Activated CD4-positive, alpha-beta T cell treated with anti-CD3 and anti-CD28 coated beads, Interleukin-2, amount 50 U/mL, for 24 hours (primary cell): ENCODE measurements around the gene COL21A1.

Experiments
- DNase-seq, 2 donors: peaks; one replicate each; pipeline ENCODE4 v3.0.0-alpha.2; 2020; ENCODE audit warnings: low read depth in 1 of 2, low spot score in 1 of 2

COL21A1 gene

GRCh38 chr6:56246541-56246880 is 869 bp downstream of the COL21A1 start:
- no peak for DNase-seq

GRCh38 chr6:56245903-56246351 is 1.5 kb downstream of the COL21A1 start:
- DNase-seq, result no peak

- DNase-seq, result no peak
Observed at GRCh38 chr6:56244528-56245253, 2.7 kb downstream of the COL21A1 start.

- DNase-seq, result no peak
Observed at GRCh38 chr6:56244089-56244488, 3.3 kb downstream of the COL21A1 start.

- DNase-seq, result no peak
Observed at GRCh38 chr6:56243518-56244070, 3.8 kb downstream of the COL21A1 start.

GRCh38 chr6:56242346-56242745 is 5.0 kb downstream of the COL21A1 start:
- DNase-seq, result no peak

GRCh38 chr6:56241124-56241802 is 6.1 kb downstream of the COL21A1 start:
- DNase-seq, result no peak

GRCh38 chr6:56238352-56238751 is 9.0 kb downstream of the COL21A1 start:
- no peak for DNase-seq

- no peak for DNase-seq
Observed at GRCh38 chr6:56235245-56235644, 12.1 kb downstream of the COL21A1 start.

GRCh38 chr6:56232436-56232835 is 14.9 kb downstream of the COL21A1 start:
- no peak for DNase-seq

- DNase-seq, result no peak
Observed at GRCh38 chr6:56231827-56232226, 15.6 kb downstream of the COL21A1 start.

GRCh38 chr6:56230976-56231566 is 16.3 kb downstream of the COL21A1 start:
- no peak for DNase-seq

GRCh38 chr6:56227071-56227879 is 20.1 kb downstream of the COL21A1 start:
- DNase-seq, result no peak

GRCh38 chr6:56223995-56224394 is 23.4 kb downstream of the COL21A1 start:
- no peak for DNase-seq

- no peak for DNase-seq
Observed at GRCh38 chr6:56222499-56222898, 24.9 kb downstream of the COL21A1 start.

GRCh38 chr6:56220078-56220477 is 27.3 kb downstream of the COL21A1 start:
- DNase-seq, result no peak

GRCh38 chr6:56214703-56215101 is 32.7 kb downstream of the COL21A1 start:
- DNase-seq, result no peak

GRCh38 chr6:56214041-56214702 is 33.2 kb downstream of the COL21A1 start:
- DNase-seq, result no peak

GRCh38 chr6:56211724-56212123 is 35.7 kb downstream of the COL21A1 start:
- DNase-seq, result no peak

- no peak for DNase-seq
Observed at GRCh38 chr6:56204134-56204533, 43.2 kb downstream of the COL21A1 start.

GRCh38 chr6:56199956-56200355 is 47.4 kb downstream of the COL21A1 start:
- no peak for DNase-seq
